HEK293 (cell line): ENCODE results near the gene SLAMF7.

Source experiments
- CTCF ChIA-PET: fragments of 350-600 bp; formaldehyde crosslinking; extraction: SDS; loops from one replicate; lab custom pipeline; 2021; ENCODE audit warnings: antibody characterized with exemption; lab: Yijun Ruan, JAX
- POLR2A ChIA-PET: fragments of 300-600 bp; formaldehyde crosslinking; extraction: SDS; loops from one replicate; lab custom pipeline; 2020; ENCODE audit warnings: antibody characterized with exemption, inconsistent platforms; lab: Yijun Ruan, JAX
- H3K27ac ChIP-seq: fragments of 200-500 bp; sonication (Bioruptor generic); 2 replicates; pipeline ENCODE4 v1.5.1; 2014; ENCODE audit warnings: low read depth, low read length, control low read depth, inconsistent platforms; ENCODE audit errors: extremely low read depth
- H3K36me3 ChIP-seq, 2 experiments: fragments of 200-500 bp in 1 of 2; sonication (Bioruptor generic) in 1 of 2; 1 replicate in 1 of 2; 2 replicates in 1 of 2; pipeline ENCODE4 v1.5.1; 2014 to 2017; ENCODE audit warnings: inconsistent platforms in 2 of 2, low read length in 2 of 2; ENCODE audit not compliant: control insufficient read depth in 2 of 2, insufficient read depth in 1 of 2
- H3K4me1 ChIP-seq: fragments of 200-500 bp; sonication (Bioruptor generic); 2 replicates; pipeline ENCODE4 v1.5.1; 2014; ENCODE audit warnings: mild to moderate bottlenecking, low read length, inconsistent platforms; ENCODE audit not compliant: control insufficient read depth, insufficient read depth
- H3K4me3 ChIP-seq: 2 replicates; pipeline ENCODE4 v1.5.1; 2011; ENCODE audit warnings: low read depth, mild to moderate bottlenecking, control low read depth, low read length, moderate library complexity
- H3K9me3 ChIP-seq: fragments of 200-500 bp; sonication (Bioruptor generic); 2 replicates; pipeline ENCODE4 v1.5.1; 2014; ENCODE audit warnings: low read depth, low read length, inconsistent platforms; ENCODE audit not compliant: control insufficient read depth, insufficient read depth
- GFI1B ChIP-seq: fragments of 450-650 bp; formaldehyde crosslinking; IDR thresholded peaks from 2 replicates; pipeline ENCODE4 v1.5.1; 2016; ENCODE audit warnings: missing biosample characterization, missing genetic modification characterization
- GLI4 ChIP-seq: fragments of 450-650 bp; formaldehyde crosslinking; IDR thresholded peaks from 2 replicates; pipeline ENCODE4 v1.5.1; 2016; ENCODE audit warnings: missing biosample characterization, missing genetic modification characterization
- GLIS1 ChIP-seq: fragments of 450-650 bp; formaldehyde crosslinking; IDR thresholded peaks from 2 replicates; pipeline ENCODE4 v1.5.1; 2016; ENCODE audit warnings: missing biosample characterization, missing genetic modification characterization
- KLF10 ChIP-seq: fragments of 450-650 bp; IDR thresholded peaks from 2 replicates; pipeline ENCODE4 v1.5.1; 2018; ENCODE audit warnings: missing biosample characterization, mild to moderate bottlenecking, missing genetic modification characterization
- MYNN ChIP-seq: fragments of 450-650 bp; formaldehyde crosslinking; IDR thresholded peaks from 2 replicates; pipeline ENCODE4 v1.5.1; 2016; ENCODE audit warnings: missing biosample characterization, missing genetic modification characterization, borderline replicate concordance
- PBX3 ChIP-seq: sonication (generic); formaldehyde crosslinking; IDR thresholded peaks from 2 replicates; pipeline ENCODE4 v1.8.1; 2022; ENCODE audit warnings: mild to moderate bottlenecking, moderate library complexity, missing genetic modification reagents
- SP7 ChIP-seq: fragments of 450-650 bp; formaldehyde crosslinking; IDR thresholded peaks from 2 replicates; pipeline ENCODE4 v1.5.1; 2016; ENCODE audit warnings: missing biosample characterization, missing genetic modification characterization
- TCF7L2 ChIP-seq: IDR thresholded peaks from 2 replicates; pipeline ENCODE4 v1.6.1; 2011; ENCODE audit warnings: low read depth, mild to moderate bottlenecking, inconsistent platforms, low read length, moderate library complexity, borderline replicate concordance
- TRIM28 ChIP-seq: IDR thresholded peaks from 2 replicates; pipeline ENCODE4 v1.6.1; 2011; ENCODE audit warnings: low read length, control low read depth, borderline replicate concordance
- ZBTB1 ChIP-seq: fragments of 450-650 bp; formaldehyde crosslinking; IDR thresholded peaks from 2 replicates; pipeline ENCODE4 v1.5.1; 2016; ENCODE audit warnings: missing biosample characterization, missing genetic modification characterization
- ZBTB6 ChIP-seq: fragments of 450-650 bp; formaldehyde crosslinking; IDR thresholded peaks from 2 replicates; pipeline ENCODE4 v1.5.1; 2017; ENCODE audit warnings: missing biosample characterization, missing genetic modification characterization
- ZFP3 ChIP-seq: fragments of 450-650 bp; formaldehyde crosslinking; IDR thresholded peaks from 2 replicates; pipeline ENCODE4 v1.5.1; 2016; ENCODE audit warnings: low read depth, missing biosample characterization, missing genetic modification characterization
- ZNF16 ChIP-seq: fragments of 450-650 bp; formaldehyde crosslinking; IDR thresholded peaks from 2 replicates; pipeline ENCODE4 v1.5.1; 2016; ENCODE audit warnings: low read depth, missing biosample characterization, missing genetic modification characterization
- ZNF19 ChIP-seq: fragments of 450-650 bp; formaldehyde crosslinking; IDR thresholded peaks from 2 replicates; pipeline ENCODE4; 2016; ENCODE audit warnings: missing biosample characterization, missing genetic modification characterization, low read depth
- ZNF221 ChIP-seq: fragments of 450-650 bp; formaldehyde crosslinking; IDR thresholded peaks from 2 replicates; pipeline ENCODE4 v1.5.1; 2017; ENCODE audit warnings: missing biosample characterization, missing genetic modification characterization, borderline replicate concordance
- ZNF23 ChIP-seq: fragments of 450-650 bp; formaldehyde crosslinking; IDR thresholded peaks from 2 replicates; pipeline ENCODE4 v1.5.1; 2016; ENCODE audit warnings: missing biosample characterization, missing genetic modification characterization, borderline replicate concordance
- ZNF274 ChIP-seq, 2 experiments: fragments of 200-500 bp in 1 of 2; fragments of 450-650 bp in 1 of 2; sonication (Bioruptor generic) in 1 of 2; formaldehyde crosslinking in 1 of 2; IDR thresholded peaks; 2 replicates each; pipeline versions ENCODE4 v1.5.1 to v1.6.1; 2014 to 2016; ENCODE audit warnings: borderline replicate concordance in 1 of 2, inconsistent platforms in 1 of 2, low read length in 1 of 2, missing biosample characterization in 1 of 2, missing genetic modification characterization in 1 of 2
- ZNF302 ChIP-seq: fragments of 450-650 bp; formaldehyde crosslinking; IDR thresholded peaks from 2 replicates; pipeline ENCODE4 v1.5.1; 2016; ENCODE audit warnings: missing biosample characterization, missing genetic modification characterization, low read depth
- ZNF391 ChIP-seq: fragments of 450-650 bp; formaldehyde crosslinking; IDR thresholded peaks from 2 replicates; pipeline ENCODE4 v1.5.1; 2016; ENCODE audit warnings: low read depth, missing biosample characterization, missing genetic modification characterization, borderline replicate concordance
- ZNF530 ChIP-seq: fragments of 450-650 bp; formaldehyde crosslinking; IDR thresholded peaks from 2 replicates; pipeline ENCODE4 v1.5.1; 2016; ENCODE audit warnings: low read depth, missing biosample characterization, missing genetic modification characterization
- ZNF585B ChIP-seq: fragments of 450-650 bp; formaldehyde crosslinking; IDR thresholded peaks from 2 replicates; pipeline ENCODE4 v1.5.1; 2016; ENCODE audit warnings: missing biosample characterization, missing genetic modification characterization
- ZNF658 ChIP-seq: fragments of 450-650 bp; formaldehyde crosslinking; IDR thresholded peaks from 2 replicates; pipeline ENCODE4; 2016; ENCODE audit warnings: missing biosample characterization, missing genetic modification characterization
- ZNF76 ChIP-seq: fragments of 450-650 bp; formaldehyde crosslinking; IDR thresholded peaks from 2 replicates; pipeline ENCODE4; 2016; ENCODE audit warnings: low read depth, missing biosample characterization, missing genetic modification characterization, borderline replicate concordance
- ZNF830 ChIP-seq: fragments of 450-650 bp; IDR thresholded peaks from 2 replicates; pipeline ENCODE4 v1.5.0; 2018; ENCODE audit warnings: missing biosample characterization, missing genetic modification characterization, low read depth, mild to moderate bottlenecking, moderate library complexity
- ZNF843 ChIP-seq: fragments of 450-650 bp; formaldehyde crosslinking; IDR thresholded peaks from 2 replicates; pipeline ENCODE4 v1.5.1; 2016; ENCODE audit warnings: missing biosample characterization, missing genetic modification characterization
- ZSCAN30 ChIP-seq: fragments of 450-650 bp; IDR thresholded peaks from 2 replicates; pipeline ENCODE4 v1.5.1; 2018; ENCODE audit warnings: missing biosample characterization, mild to moderate bottlenecking, missing genetic modification characterization, moderate library complexity
- TF ChIP-seq, protein P1 (sequence below): fragments of 450-650 bp; formaldehyde crosslinking; IDR thresholded peaks from 2 replicates; pipeline ENCODE4 v1.5.1; 2016; ENCODE audit warnings: missing biosample characterization, missing genetic modification characterization
- TF ChIP-seq, protein P2 (sequence below): fragments of 450-650 bp; formaldehyde crosslinking; IDR thresholded peaks from 2 replicates; pipeline ENCODE4 v1.5.1; 2016; ENCODE audit warnings: missing biosample characterization, missing genetic modification characterization, borderline replicate concordance

Gene SLAMF7

GRCh38 chr1:160741092-160741501 lies 2.0 kb downstream of the SLAMF7 start (continued):
- TF ChIP-seq ZBTB6 (tag by site-specific recombination) (no peak), ZNF530 (tag by site-specific recombination) (no peak), ZNF19 (tag by site-specific recombination) (no peak), ZBTB1 (no peak), GFI1B (tag by site-specific recombination) (no peak)

- H3K27ac ChIP-seq = no peak overlapping the region
- TF ChIP-seq, protein P1, sequence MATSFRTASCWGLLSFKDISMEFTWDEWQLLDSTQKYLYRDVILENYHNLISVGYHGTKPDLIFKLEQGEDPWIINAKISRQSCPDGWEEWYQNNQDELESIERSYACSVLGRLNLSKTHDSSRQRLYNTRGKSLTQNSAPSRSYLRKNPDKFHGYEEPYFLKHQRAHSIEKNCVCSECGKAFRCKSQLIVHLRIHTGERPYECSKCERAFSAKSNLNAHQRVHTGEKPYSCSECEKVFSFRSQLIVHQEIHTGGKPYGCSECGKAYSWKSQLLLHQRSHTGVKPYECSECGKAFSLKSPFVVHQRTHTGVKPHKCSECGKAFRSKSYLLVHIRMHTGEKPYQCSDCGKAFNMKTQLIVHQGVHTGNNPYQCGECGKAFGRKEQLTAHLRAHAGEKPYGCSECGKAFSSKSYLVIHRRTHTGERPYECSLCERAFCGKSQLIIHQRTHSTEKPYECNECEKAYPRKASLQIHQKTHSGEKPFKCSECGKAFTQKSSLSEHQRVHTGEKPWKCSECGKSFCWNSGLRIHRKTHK (tag by site-specific recombination) = no peak
- TF ChIP-seq ZNF302 (tag by site-specific recombination) (no peak), ZNF76 (no peak), ZNF16 (tag by site-specific recombination) (no peak), KLF10 (tag by site-specific recombination) (no peak), TRIM28 (no peak), ZNF585B (tag by site-specific recombination) (no peak), ZNF221 (tag by site-specific recombination) (no peak), ZNF23 (tag by site-specific recombination) (no peak), TCF7L2 (no peak), ZNF391 (tag by site-specific recombination) (no peak)
- 0 out of 2 replicates have a peak, but pooled peaks cover 3% of the 10 kb centered on the region for H3K4me1 ChIP-seq
- ChIA-PET CTCF (interaction anchor here (0.5 to 1.1 kb wide), 2 partner anchors 66 to 263 kb away, joined by 3 to 4 read pairs; no protein-coding TSS in a partner anchor), POLR2A (no interaction called here)
- no peak overlapping the region for H3K4me3 ChIP-seq
- H3K36me3 ChIP-seq = no peaks in the 10 kb centered on the region
- no peaks in the 10 kb centered on the region for H3K9me3 ChIP-seq
Observed at GRCh38 chr1:160741612-160742348, 2.7 kb downstream of the SLAMF7 start.

GRCh38 chr1:160742428-160743127 lies 3.5 kb downstream of the SLAMF7 start:
- Histone ChIP-seq H3K4me1 (0 out of 2 replicates have a peak, but pooled peaks cover 3% of the 10 kb centered on the region), H3K36me3 (no peaks in the 10 kb centered on the region), H3K9me3 (no peaks in the 10 kb centered on the region), H3K27ac (no peak overlapping the region), H3K4me3 (no peak overlapping the region)
- CTCF ChIA-PET = no interaction called here
- POLR2A ChIA-PET = no interaction called here
- TF ChIP-seq ZNF658 = no peak
- TF ChIP-seq ZSCAN30 (tag by site-specific recombination) = no peak
- TF ChIP-seq ZNF274 (IDR thresholded peaks at IDR 0.05; ENCODE audit: low read length) = no peak
- no peak for TF ChIP-seq ZNF274 (tag by site-specific recombination; IDR thresholded peaks at IDR 0.05; ENCODE audit: borderline replicate concordance)
- no peak for TF ChIP-seq ZNF843
- no peak for TF ChIP-seq ZNF16 (tag by site-specific recombination)
- TF ChIP-seq PBX3 (CRISPR knock-in tag) = no peak
- no peak for TF ChIP-seq GLI4 (tag by site-specific recombination)
- TF ChIP-seq ZNF830 (tag by site-specific recombination) = no peak
- TF ChIP-seq SP7 (tag by site-specific recombination) = no peak
- TF ChIP-seq MYNN (tag by site-specific recombination) = no peak
- TF ChIP-seq, protein P2, sequence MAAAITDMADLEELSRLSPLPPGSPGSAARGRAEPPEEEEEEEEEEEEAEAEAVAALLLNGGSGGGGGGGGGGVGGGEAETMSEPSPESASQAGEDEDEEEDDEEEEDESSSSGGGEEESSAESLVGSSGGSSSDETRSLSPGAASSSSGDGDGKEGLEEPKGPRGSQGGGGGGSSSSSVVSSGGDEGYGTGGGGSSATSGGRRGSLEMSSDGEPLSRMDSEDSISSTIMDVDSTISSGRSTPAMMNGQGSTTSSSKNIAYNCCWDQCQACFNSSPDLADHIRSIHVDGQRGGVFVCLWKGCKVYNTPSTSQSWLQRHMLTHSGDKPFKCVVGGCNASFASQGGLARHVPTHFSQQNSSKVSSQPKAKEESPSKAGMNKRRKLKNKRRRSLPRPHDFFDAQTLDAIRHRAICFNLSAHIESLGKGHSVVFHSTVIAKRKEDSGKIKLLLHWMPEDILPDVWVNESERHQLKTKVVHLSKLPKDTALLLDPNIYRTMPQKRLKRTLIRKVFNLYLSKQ = no peak
- TF ChIP-seq GLIS1 (tag by site-specific recombination) = no peak
- no peak for TF ChIP-seq ZFP3 (tag by site-specific recombination)
